Bronchus fibroblast of lung (primary cell): ENCODE data around the gene OR9Q1. TPM values are rescaled to one million over a fixed set of nuclear protein-coding genes. Genes with fewer than 3 reads are reported as not detected.

Experiments used
- total RNA-seq: library from RNA; depleted of rRNA; stranded (reverse); fragments of >200 nt; gene quantifications from 2 replicates; pipeline ENCODE4 v1.2.3, GENCODE V29; 2015

The OR9Q1 gene, protein sequence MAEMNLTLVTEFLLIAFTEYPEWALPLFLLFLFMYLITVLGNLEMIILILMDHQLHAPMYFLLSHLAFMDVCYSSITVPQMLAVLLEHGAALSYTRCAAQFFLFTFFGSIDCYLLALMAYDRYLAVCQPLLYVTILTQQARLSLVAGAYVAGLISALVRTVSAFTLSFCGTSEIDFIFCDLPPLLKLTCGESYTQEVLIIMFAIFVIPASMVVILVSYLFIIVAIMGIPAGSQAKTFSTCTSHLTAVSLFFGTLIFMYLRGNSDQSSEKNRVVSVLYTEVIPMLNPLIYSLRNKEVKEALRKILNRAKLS
- not detected in 2 replicates for total RNA-seq

DNA sequence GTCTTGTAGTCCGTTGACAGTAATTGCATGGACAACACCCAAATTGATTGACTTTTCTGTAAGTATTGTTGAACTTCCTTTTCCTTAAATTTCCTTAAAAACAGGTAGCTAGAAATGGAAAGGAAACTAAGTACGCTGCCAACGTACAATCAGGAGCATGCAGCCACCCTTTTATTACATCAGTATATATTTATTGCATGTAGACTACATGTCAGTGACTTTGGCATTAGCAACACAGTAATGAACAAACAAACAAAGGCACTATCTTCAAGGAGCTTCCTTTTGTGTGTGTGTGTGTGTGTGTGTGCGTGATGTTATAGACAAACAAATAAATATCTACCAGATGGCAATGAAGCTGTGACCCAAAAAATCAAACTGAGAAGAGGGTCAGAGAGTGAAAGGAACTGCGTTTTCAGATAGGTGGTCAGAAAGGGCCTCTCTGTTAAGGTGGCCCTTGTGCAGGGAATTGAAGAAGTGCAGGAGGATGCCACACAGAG is at the start of gene OR9Q1:
OR9Q1 (plus strand) TSS at position 447 of the 497 bp plus-strand sequence. CDS start 155,564 bp downstream, outside the sequence.

DNA sequence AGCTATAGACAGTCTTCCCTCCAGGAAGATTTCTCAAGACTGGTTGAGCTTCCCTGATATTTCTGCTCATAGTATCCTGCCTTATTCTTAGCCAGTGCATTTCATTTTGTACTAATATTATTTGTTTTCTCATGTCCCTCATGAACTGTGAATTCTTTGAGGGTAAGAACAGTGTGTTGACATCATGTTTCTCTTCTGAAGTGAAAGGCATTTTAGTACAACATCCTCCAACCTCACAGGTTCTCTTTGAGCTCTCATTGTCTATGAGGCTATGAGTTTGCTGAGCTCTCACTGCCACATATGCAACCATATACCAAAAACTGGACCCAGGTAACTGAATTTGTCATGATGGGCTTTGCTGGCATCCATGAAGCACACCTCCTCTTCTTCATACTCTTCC is 7.0 kb downstream of the OR9Q1 start, which contains the start of gene OR6Q1:
OR6Q1 (plus strand) TSS at position 301 of the 400 bp plus-strand sequence; CDS start at position 301, 0 bp downstream.

DNA sequence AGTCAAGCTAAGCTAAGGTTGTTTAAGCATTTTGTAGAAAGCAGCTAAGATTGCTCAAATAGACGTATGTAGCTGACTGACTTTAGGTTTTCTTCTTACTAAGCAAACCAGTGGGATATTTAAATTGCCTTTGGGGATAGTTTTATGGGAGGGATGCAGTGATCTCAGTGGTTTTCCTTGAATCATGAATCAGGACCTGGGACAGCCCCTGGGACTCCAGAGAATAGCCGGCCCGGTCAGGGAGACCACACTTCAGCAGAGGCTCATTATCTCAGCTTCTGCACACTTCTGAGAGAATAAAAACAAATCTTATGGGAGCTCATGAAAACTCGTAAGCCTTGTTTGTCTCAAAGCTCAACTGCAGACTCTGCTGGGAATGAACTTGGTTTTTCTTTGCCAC is 101.8 kb downstream of the OR9Q1 start, which contains the start of gene OR9I1:
OR9I1 (minus strand) TSS at position 62 of the 400 bp plus-strand sequence. CDS start 6,086 bp downstream, outside the sequence.

DNA sequence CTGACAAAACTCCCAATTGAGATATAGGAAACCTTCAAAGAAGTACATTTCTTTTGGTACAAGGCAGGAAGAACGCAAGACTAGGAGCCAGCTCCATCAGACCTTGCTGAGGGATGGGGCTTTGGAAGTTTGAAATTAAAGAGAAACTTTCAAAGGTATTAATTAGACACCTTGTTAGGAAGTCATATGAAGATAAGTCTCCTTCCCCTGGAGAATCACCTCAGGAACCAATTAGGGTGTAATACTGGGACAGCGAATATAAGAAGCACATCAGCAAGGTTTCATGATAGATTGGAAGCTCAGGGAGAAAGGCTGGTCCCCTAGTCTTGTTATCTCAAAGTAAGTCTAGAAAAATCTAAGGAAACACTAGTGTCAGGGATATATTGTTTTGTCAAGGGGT is 165.1 kb downstream of the OR9Q1 start, which contains the start of gene OR9Q2:
OR9Q2 (plus strand) TSS at position 301 of the 400 bp plus-strand sequence. CDS start 1,421 bp downstream, outside the sequence.

DNA sequence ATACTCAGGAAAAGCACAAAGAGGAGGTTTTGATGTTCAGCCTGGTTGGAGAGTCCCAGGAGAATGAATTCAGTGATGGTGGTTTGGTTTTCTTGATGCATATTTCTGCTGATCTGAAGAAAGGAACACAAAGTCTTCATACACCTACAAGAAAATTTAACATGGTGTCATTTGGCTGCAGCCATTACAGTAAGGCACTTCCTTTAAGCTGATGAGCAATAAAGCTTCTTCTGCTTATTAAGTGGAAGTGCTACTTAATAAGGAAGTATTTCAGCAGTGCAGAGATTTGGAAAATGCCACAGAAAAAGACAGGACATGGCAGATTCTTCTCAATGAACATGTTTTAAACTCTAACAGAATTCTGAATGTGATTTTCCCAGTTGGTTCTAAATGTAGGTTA is 180.4 kb downstream of the OR9Q1 start, which contains the start of gene OR1S2:
OR1S2 (minus strand) TSS at position 101 of the 400 bp plus-strand sequence; CDS start at position 101, 0 bp downstream.

DNA sequence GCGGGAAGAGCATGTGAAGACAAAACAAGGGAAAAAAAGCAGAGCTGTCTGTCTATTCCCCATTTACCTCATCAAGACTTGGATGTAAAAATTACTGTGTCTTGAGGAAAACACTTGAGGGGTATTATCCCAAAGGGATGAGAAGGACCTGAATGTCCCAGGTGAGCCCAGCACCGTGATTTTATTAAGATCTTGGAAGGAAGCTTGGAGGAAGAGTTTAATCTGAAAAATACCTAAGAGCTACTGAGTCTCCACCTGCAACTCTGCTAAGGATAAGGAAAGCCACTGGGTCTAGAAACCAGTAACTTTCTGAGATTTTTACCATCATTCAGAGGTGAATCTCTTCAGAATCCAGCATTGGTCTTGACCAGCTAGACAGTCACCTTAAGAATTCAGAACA is 188.7 kb downstream of the OR9Q1 start, which contains the start of gene OR1S1:
OR1S1 (plus strand) TSS at position 301 of the 400 bp plus-strand sequence.

Other genes with a start within 250 kb of the OR9Q1 start
- gene OR6Q1, start 7.1 kb downstream of the OR9Q1 start, total RNA-seq: not detected in 2 replicates
- gene OR9I1, start 101.6 kb downstream of the OR9Q1 start, total RNA-seq: not detected in 2 replicates
- not detected in 2 replicates for gene OR9Q2, start 165.2 kb downstream of the OR9Q1 start, total RNA-seq
- gene OR1S2, start 180.3 kb downstream of the OR9Q1 start, total RNA-seq: not detected in 2 replicates
- not detected in 2 replicates for gene OR1S1, start 188.8 kb downstream of the OR9Q1 start, total RNA-seq
- not detected in 2 replicates for gene OR10Q1, start 205.0 kb downstream of the OR9Q1 start, total RNA-seq
- gene OR10W1, start 244.4 kb downstream of the OR9Q1 start, total RNA-seq: not detected in 2 replicates